GM18508 (cell line): ENCODE data around the gene NFKBIL1.
"Not testable (repeated sequence)": the region's sequence is repeated elsewhere in the genome, so short reads cannot be mapped to it uniquely, and the experiment has no call there.

Experiments
- ATAC-seq: cut with Tn5 transposase; IDR thresholded peaks from one replicate; pipeline ENCODE4 v1.9.1; 2021; ENCODE audit warnings: moderate number of reproducible peaks; ENCODE audit not compliant: insufficient read depth, unreplicated experiment

NFKBIL1 gene, protein sequence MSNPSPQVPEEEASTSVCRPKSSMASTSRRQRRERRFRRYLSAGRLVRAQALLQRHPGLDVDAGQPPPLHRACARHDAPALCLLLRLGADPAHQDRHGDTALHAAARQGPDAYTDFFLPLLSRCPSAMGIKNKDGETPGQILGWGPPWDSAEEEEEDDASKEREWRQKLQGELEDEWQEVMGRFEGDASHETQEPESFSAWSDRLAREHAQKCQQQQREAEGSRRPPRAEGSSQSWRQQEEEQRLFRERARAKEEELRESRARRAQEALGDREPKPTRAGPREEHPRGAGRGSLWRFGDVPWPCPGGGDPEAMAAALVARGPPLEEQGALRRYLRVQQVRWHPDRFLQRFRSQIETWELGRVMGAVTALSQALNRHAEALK

DNA sequence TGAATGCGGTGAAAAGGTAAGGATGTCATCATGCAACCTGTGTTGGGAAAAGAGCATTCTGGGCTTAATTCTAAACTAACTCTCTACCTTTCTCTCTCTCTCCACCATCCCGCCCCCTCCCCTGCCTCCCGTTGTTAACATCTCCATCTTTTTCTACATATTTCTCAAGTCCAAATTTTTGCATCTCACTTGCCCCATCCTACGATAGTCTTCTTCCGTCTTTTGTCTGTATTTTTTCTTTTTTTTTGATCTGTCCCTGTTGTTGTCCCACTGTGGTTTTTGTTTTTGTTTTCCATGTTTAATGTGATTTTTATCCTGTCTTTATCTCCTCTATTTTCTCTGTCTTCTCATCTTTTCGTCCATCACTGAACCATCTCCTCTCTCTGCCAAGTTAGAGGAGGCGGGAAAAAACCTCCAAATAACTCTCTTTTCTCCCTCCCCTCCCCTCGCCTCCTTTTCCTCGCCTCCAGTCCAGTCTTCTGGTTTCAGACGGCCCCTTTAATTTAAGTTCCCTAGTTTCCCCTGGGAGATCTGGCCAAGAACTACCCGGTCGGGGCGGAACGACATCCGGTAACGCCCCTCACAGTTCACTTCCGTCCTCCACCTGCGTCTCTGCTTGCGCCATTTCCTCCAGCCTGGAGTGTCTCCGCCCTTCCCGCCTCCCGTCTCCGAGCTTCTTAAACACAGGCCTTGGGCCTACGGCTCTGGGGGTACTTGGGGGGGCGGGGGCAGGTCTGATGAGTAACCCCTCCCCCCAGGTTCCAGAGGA, at the start of gene NFKBIL1:
TSS of gene NFKBIL1 (plus strand) at position 651 of the 769 bp plus-strand sequence. CDS start at position 738, 87 bp downstream.
- no peak for ATAC-seq

DNA sequence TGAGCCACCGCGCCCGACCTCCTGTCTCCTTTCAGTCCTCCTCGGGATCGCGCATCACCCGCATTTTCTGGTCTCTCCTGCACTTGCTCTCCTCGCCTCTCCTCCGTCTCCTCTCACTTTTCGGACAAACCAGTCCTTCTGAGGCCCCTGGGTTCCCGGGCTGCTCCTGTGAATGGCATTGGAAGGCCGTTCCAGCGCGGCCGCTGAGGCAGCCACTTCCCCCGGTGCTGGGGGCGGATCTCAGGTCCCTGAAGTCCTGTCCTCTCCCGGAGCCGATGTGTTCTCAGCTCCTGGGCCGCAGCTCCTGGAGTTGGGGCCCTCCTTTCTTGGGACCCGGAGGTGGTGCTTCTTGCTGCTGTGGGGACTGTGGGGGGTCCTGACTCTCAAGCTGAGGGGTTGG, 48.7 kb upstream of the NFKBIL1 start:
- ATAC-seq, result no peak

DNA sequence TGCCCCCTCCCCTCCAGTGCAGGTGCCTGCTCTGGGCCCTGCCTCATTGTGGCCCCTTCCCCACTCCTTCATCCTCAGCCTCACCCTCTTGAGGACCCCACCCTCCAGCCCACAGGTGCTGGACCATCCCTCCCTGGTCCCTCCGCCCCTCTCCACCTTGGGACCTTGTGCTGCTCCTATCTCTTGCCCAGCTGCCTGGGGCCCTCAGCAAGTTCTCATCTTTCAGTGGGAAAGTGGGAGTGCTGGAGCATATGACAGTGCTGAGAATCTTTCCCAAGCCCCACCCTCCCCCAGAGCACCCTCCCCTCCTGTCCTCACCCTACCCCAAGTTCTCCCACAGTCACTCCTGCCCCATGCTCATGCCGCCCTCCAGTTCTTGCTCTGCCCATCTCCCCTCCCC, 47.8 kb upstream of the NFKBIL1 start:
- ATAC-seq, result not testable (repeated sequence)

DNA sequence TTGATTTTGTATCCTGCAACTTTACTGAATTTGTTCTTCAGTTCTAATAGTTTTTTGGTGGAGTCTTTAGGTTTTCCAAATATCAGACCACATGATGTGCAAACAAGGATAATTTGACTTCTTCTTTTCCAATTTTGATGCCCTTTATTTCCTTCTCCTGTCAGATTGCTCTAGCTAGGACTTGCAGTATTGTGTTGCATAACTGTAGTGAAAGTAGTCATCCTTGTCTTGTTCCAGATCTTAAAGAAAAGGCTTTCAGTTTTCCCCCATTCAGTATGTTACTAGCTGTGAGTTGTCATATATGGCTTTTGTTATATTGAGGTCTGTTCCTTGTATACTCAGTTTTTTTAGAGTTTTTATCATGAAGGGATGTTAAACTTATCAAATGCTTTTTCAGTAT, 44.8 kb upstream of the NFKBIL1 start:
- no peak for ATAC-seq

DNA sequence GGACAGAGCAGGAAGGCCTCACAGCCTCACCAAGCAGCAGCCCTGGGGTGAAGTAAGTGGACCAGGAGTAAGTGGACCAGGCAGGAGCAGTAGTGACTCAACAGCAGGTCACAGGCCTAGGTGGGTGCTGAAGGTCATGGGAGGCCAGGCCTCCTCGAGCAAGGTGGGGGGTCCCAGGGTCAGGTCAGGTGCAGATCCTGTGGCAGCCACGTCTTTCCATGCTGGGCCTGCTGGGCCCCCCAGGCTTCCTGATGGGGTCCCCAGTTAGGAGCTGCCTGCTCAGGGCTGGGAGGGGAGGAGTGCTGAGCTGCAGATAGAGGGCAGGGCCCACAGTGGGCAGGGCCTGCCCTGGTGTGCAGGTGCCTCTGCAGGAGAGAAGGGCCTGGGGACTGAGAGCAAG, 38.4 kb upstream of the NFKBIL1 start:
- ATAC-seq, result not testable (repeated sequence)

DNA sequence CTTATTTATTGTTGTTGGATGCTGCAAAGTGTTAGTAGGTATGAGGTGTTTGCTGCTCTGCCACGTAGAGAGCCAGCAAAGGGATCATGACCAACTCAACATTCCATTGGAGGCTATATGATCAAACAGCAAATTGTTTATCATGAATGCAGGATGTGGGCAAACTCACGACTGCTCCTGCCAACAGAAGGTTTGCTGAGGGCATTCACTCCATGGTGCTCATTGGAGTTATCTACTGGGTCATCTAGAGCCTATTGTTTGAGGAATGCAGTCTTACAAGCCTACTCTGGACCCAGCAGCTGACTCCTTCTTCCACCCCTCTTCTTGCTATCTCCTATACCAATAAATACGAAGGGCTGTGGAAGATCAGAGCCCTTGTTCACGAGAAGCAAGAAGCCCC, 37.4 kb upstream of the NFKBIL1 start:
- ATAC-seq, result no peak

DNA sequence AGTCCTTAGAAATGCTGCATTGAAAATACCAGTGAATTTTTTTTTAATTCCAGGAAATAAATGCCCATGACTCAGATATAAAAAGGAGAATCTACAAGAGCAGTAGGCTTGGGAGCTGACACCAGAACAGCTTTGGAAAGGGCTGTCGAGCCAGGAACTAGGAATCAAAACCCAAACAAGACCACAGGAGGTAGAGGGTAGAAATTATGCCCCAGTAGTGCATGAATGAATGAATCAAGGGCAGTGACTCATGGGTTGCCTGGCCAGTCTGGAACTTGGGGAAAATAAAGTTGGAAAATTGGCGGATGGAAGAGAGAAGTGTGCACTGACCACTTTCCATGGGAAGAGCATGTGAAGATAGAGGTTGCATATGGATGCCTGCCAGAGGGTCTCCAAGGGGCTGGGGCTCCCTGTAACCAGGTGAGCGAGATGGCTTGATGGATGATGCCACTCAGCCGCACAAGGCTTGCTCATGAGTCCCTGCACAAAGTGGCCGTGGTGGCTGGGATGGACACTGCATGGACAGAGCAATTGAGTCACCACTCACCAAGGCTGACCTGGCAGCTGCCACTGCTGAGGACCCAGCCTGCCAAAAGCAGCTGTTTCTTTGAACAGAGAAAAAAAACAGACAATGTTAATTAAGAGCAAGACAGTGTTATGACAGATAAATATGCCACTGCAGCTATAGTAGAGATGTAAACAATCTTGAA, 33.8 kb upstream of the NFKBIL1 start:
- ATAC-seq, result no peak

DNA sequence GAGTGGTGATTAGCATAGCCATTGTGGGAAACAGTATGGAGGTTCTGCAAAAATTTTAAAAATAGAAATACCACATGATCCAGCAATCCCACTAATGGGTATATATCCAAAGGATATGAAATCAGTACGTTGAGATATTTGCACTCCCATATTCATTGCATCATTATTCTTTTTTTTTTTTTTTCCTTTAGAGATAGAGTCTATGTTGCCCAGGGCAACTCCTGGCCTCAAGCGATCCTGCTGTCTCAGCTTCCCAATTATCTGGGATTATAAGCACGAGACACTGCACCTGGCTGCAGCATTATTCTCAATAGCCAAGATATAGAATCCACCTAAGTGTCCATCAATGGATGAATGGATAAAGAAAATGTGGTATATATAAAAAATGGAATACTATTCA, 25.6 kb upstream of the NFKBIL1 start:
- no peak for ATAC-seq

DNA sequence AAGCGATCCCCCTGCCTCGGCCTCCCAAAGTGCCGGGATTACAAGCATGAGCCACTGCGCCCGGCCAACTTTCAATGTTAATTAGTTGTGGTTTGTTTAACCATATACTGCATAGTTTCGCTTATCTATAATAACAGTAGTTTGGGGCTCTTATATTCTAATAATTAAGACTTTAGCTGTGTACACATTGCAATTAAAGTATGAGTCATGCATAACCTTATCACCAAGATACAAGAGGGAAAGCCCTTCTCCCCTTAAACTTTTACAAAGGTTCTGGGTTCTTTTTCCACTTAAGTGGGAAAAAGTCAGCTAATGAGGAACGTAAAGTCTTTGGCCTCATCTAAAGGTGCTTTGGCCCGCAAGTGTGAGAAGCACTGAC, 21.9 kb upstream of the NFKBIL1 start:
- no peak for ATAC-seq

DNA sequence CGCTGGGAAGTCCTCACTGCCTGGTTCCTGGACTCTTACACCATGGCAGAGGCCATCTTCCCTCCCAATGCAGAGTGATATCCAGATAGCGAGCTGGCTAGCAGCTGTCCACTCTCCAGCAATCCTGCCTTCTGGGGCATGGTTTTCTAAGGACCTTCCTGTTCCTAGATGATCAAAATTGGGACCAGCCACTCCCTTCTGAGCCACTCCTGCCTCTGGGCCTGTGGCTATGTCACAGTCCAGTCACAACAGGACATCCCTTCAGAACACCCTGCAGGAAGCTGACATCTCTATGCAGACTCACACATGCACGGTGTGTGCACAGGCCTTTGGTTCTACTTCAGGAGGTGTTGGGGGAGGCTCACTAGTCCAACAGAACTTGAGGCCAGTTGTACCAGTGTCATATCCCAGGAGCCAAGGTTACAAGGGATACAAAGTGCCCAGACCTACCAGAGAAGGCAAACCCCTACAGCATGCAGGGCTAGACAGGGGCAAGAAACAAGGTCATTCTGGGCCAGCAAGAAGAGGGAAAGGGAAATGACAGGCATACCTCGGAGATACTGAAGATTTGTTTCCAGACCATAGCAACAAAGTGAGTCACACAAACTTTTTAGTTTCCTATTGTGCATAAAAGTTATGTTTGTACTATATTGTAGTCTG, 21.3 kb upstream of the NFKBIL1 start:
- ATAC-seq, result no peak

DNA sequence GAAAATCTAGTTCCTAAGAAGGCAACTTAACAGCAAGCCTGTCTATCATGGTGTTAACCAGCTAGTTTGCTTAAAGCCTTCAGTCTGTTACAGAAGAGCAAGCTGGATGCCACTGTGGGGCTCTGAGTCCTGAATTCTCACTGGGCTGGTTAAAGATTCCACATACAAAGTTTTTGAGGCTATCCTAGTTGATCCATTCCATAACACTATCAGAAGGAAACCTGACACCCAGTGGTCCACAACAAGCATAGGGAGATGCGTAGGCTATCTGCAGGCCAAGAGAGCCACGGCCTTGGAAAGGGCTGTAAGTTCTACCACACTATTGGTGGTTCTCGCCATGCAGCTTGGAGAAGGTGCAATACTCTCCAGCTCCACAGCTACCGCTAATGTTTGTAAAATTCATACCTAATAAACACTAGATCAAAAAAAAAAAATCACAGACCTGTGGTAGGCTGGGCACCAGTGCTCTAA, 19.1 kb upstream of the NFKBIL1 start:
- no peak for ATAC-seq

DNA sequence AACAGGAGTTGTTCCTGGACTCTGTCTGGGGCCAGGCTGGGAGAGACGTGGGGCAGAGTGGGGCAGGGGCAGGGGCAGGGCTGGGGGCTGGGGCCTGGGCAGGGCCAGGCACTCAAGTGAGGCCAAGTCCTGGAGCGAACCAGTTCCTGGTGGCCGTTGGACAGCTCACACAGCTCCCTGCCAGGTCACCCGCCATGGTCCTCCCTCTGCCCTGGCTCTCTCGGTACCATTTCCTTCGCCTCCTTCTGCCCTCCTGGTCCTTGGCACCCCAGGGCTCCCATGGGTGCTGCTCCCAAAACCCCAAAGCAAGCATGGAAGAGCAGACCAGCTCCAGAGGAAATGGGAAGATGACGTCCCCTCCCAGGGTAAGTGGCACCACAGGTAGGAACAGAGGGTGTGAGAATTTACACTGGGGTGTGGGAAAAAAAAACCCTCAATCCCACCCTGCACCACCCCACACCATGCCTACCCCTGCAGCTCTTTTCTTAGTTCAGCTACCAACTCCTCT, 18.5 kb upstream of the NFKBIL1 start, which contains the start of gene MCCD1:
TSS of gene MCCD1 (plus strand) at position 142 of the 508 bp plus-strand sequence. CDS start at position 195, 53 bp downstream.
- ATAC-seq, result no peak

DNA sequence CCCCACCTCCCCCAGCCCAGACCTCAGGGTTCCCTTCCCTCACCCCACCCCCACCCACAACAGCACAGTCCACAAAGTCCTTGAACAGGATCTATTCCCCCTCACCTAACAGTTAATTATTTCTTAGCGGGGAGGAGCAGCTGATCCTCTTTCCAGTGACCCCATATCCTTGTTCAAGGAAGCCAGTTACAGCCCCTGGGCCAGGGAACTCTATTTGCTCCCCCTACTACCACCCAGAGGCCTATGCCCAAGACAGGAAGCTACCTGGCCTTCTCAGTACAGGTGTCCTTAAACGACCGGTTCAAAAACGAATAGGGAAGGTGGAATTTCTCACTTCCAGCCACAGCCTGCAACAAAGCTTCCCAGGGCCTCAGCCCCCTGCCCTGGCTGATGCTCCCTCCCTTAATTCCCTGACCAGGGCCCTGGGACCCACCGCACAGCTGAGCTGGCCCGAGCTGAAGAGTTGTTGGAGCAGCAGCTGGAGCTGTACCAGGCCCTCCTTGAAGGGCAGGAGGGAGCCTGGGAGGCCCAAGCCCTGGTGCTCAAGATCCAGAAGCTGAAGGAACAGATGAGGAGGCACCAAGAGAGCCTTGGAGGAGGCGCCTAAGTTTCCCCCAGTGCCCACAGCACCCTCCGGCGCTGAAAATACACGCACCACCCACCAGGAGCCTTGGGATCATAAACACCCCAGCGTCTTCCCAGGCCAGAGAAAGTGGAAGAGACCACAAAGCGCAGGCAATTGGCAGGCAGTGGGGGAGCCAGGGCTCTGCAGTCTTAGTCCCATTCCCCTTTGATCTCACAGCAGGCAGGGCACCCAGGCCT, 17.9 kb upstream of the NFKBIL1 start:
- no peak for ATAC-seq

DNA sequence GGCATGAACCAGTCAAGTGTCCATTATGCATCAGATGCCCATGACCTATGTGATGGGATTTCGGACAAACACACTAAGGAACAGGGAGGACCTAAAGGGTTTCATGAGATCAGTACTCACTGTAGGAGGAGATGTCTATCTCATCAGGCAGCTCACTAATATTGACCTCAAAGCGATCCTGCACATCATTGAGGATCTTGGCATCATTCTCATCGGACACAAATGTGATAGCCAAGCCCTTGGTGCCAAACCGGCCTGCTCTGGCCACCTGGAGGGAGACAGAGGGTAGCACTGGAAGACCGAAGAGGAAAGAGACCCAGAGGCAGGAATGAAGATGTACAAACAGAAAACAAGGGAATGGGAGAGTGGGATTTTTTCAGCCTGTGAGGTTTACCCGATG, 16.7 kb upstream of the NFKBIL1 start:
- no peak for ATAC-seq

DNA sequence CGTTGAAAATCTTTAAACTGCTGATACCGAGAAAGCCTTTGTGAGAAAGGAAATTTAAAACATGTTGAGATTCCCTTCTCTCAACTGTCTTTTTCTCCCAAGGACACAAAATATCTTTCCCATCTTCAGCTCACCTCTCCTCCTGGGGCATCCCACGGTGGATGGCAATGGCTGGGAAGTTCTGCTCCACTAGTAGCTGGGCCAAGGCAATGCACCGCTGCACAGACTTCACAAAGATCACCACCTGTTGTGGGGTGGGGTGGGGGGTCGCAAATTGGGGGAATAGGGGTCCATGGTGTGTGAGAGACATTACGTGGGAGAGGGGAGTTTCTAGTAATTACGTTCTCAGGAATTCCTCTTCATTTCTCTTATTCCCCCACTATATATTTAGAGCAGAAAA, 16.2 kb upstream of the NFKBIL1 start:
- ATAC-seq, result no peak

DNA sequence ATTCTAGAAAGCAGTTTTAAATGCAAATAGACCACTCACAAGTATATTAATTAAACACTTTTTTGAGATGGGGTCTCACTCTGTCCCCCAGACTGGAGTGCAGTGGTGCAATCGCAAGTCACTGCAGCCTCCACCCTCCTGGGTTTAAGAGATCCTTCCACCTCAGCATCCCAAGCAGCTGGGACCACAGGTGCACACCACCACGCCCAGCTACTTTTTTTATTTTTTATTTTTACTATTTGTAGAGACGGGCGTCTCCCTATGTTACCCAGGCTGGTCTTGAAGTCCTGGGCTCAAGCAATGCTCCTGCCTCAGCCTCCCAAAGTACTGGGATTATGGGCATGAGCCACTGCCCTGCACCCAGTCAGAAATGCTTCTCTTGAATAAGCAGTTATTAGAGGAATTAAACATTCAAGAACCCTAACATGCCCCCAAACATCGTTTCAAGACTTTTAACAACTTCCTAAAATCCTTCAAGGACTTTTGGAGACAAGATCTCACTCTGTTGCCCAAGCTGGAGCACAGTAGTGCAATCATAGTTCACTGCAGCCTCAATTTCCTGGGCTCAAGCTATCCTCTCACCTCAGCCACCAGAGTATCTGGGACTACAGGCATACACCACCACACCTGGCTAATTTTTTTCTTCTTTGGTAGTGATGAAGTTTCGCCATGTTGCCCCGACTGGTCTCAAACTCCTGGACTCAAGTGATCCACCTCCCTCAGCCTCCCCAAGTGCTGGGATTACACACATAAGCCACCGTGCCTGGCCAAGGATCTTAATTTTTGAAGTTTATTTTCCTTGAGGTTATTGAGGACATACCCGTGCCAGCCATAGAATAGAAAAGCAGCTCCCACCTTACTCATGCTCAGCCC, 15.4 kb upstream of the NFKBIL1 start:
- no peak for ATAC-seq

DNA sequence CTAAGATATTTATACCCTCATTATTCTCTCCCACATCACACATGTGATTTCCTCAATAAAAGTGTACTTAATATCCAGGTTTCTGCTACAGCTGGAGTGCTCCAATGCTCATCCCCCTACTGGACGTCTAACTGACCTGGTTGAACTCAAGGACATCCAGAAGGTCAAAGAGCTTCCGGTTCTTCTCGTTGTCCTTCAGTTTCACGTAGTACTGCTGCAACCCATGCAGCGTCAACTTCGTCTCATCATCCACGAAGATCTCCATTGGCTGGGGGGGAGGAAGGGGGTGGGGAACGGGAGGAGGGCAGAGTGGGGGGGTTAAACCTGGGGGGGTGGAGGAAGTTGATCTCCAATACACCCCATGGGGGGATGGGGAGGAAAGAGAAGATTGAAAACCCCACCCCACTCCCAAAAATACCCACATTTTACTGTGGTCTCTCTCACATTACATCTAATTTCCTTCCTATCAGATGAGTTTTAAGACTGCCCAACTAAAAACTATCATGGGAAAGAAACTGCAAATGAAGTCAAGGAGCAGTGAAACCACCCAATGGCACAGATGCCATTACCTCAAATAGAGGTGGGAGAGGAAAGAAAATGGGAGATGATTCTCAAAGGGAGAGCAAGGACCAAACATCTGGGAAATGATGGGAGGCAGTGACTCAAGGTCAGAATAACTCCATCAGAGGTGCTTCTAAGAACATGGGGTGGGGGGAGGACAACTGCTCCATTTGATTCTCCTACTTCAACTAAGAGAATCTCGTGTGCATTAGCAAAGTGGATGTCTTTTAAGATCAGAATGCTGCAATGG, 14.6 kb upstream of the NFKBIL1 start:
- ATAC-seq, result no peak

DNA sequence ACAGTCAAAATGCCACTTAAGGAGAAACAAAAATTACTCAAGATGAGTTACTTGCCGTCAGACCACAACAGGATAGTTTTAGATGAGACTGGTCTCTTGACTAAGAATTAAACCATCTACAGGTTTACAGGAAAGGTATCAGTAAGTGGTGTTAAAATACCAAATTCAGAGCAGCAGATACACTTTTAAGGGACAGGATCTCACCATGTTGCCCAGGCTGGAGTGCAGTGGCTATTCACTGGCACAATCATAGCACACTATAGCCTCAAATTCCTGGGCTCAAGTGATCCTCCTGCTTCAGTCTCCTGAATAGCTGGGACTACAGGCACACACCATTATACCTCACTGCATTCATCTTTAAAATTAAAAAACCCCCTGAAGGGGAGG, 14.0 kb upstream of the NFKBIL1 start:
- no peak for ATAC-seq
